K562 (cell line): ENCODE data around the gene GATA5. TPM values are rescaled to one million over a fixed set of nuclear protein-coding genes. Genes with fewer than 3 reads are reported as not detected.

Experiments used
- ATAC-seq: fragments of 200-7000 bp; cut with Tn5 transposase; 3 replicates; pipeline ENCODE4 v1.9.1; 2020; ENCODE audit warnings: moderate library complexity
- BruUV-seq: library from RNA; stranded (reverse); fragments of 400-500 nt; replicated peaks from 2 replicates; lab custom pipeline; 2021; lab: Mats Ljungman, UMichigan
- CTCF ChIA-PET: fragments of 300-600 bp; formaldehyde crosslinking; extraction: SDS; loops from one replicate; lab custom pipeline; 2021; ENCODE audit warnings: low intra/inter-chr PET ratio; lab: Yijun Ruan, JAX
- POLR2A ChIA-PET: fragments of 300-600, 350-650 bp; sonication (Branson Sonifier 250); formaldehyde crosslinking; extraction: SDS; loops from one replicate; lab custom pipeline; 2021; ENCODE audit warnings: antibody characterized with exemption, inconsistent platforms; lab: Yijun Ruan, JAX
- DNase-seq, 4 experiments: peaks; one replicate each; pipeline versions ENCODE4 v3.0.0 to v3.0.0-alpha.2; 2011 to 2018; ENCODE audit warnings: low spot score in 3 of 4, mixed read lengths in 3 of 4; ENCODE audit errors: extremely low read depth in 1 of 4
- FAIRE-seq: peaks from 2 replicates; lab custom pipeline; 2011; peaks lifted over from hg19 to GRCh38; lab: Jason Lieb, UNC
- H2AFZ ChIP-seq: 2 replicates; pipeline ENCODE4 v1.6.0; 2011; ENCODE audit warnings: low read depth, low read length, control low read depth, inconsistent platforms
- H3K27ac ChIP-seq: fragments of 200-600 bp; 3 replicates; pipeline ENCODE4 v1.8.0; 2011; ENCODE audit warnings: low read depth, mild to moderate bottlenecking, control low read depth, inconsistent platforms, low read length, moderate library complexity, mixed read lengths; ENCODE audit errors: extremely low read depth
- H3K27me3 ChIP-seq, 2 experiments: fragments of 300-600 bp in 1 of 2; 2 replicates in 1 of 2; 3 replicates in 1 of 2; pipeline versions ENCODE4 v1.6.0 to v1.8.0; 2011; ENCODE audit warnings: inconsistent platforms in 2 of 2, low read length in 2 of 2, mild to moderate bottlenecking in 1 of 2, mixed read lengths in 1 of 2, moderate library complexity in 1 of 2; ENCODE audit not compliant: control insufficient read depth in 2 of 2, insufficient read depth in 2 of 2
- H3K36me3 ChIP-seq: fragments of 300-600 bp; 3 replicates; pipeline ENCODE4 v1.8.0; 2011; ENCODE audit warnings: mild to moderate bottlenecking, low read length, inconsistent platforms; ENCODE audit not compliant: control insufficient read depth, insufficient read depth
- H3K4me1 ChIP-seq, 2 experiments: fragments of 200-600 bp in 1 of 2; replicated peaks in 1 of 2; 2 replicates in 1 of 2; 3 replicates in 1 of 2; pipeline versions ENCODE4 v1.5.1 to v1.8.0; 2011; ENCODE audit warnings: inconsistent platforms in 2 of 2, low read length in 2 of 2, mild to moderate bottlenecking in 1 of 2, mixed read lengths in 1 of 2, moderate library complexity in 1 of 2; ENCODE audit not compliant: control insufficient read depth in 2 of 2, insufficient read depth in 2 of 2
- H3K4me2 ChIP-seq: 2 replicates; pipeline ENCODE4 v1.6.1; 2011; ENCODE audit warnings: low read length, control low read depth, inconsistent platforms, mixed read lengths; ENCODE audit not compliant: insufficient read depth
- H3K4me3 ChIP-seq: fragments of 200-600 bp; sonication (generic), shearing (Covaris generic); 2 replicates; pipeline ENCODE4 v1.5.1; 2016; ENCODE audit warnings: control low read depth, inconsistent platforms
- H3K79me2 ChIP-seq: fragments of 200-600 bp; 3 replicates; pipeline ENCODE4 v1.8.0; 2011; ENCODE audit warnings: low read length, inconsistent platforms; ENCODE audit not compliant: control insufficient read depth, insufficient read depth
- H3K9ac ChIP-seq, 2 experiments: 2 replicates each; pipeline versions ENCODE4 v1.6.0 to v1.6.1; 2011; ENCODE audit warnings: low read depth in 2 of 2, low read length in 2 of 2, control low read depth in 1 of 2, inconsistent platforms in 1 of 2, mild to moderate bottlenecking in 1 of 2, mixed read lengths in 1 of 2; ENCODE audit not compliant: insufficient read depth in 1 of 2
- H3K9me1 ChIP-seq: one replicate; pipeline ENCODE4 v1.6.0; 2011; ENCODE audit warnings: inconsistent platforms, mild to moderate bottlenecking, low read length, moderate library complexity; ENCODE audit not compliant: control insufficient read depth, insufficient read depth
- H3K9me3 ChIP-seq: replicated peaks from 2 replicates; pipeline ENCODE4 v1.5.1; 2011; ENCODE audit warnings: low read depth, low read length, inconsistent platforms; ENCODE audit not compliant: control insufficient read depth, insufficient read depth
- H4K20me1 ChIP-seq: replicated peaks from 2 replicates; pipeline ENCODE4 v1.6.1; 2011; ENCODE audit warnings: low read length, inconsistent platforms, mixed read lengths; ENCODE audit not compliant: control insufficient read depth, insufficient read depth
- KLF1 ChIP-seq: fragments of 450-650 bp; IDR thresholded peaks from 2 replicates; pipeline ENCODE4 v1.6.1; 2016; ENCODE audit warnings: missing genetic modification characterization, missing compliant biosample characterization
- PML ChIP-seq: IDR thresholded peaks from 2 replicates; pipeline ENCODE4 v1.6.1; 2012; ENCODE audit warnings: low read length, inconsistent platforms
- WGBS: fragments of 100-300 bp; shearing (Covaris generic); methylation state at CpG from one replicate; pipeline ENCODE4 v1.1.6; 2016; ENCODE audit warnings: low coverage, mixed read lengths; ENCODE audit not compliant: insufficient coverage; ENCODE audit errors: missing lambda C conversion rate; 5-methylcytosine and 5-hydroxymethylcytosine counted together
- in situ Hi-C: fragments of 300-500 bp; cut with MboI; formaldehyde crosslinking; loops from 4 replicates; pipeline ENCODE4 v1.15.0; 2018; ENCODE audit warnings: inconsistent platforms, mixed read lengths
- intact Hi-C: fragments of 100-400 bp; cut with micrococcal nuclease; formaldehyde crosslinking; loops from 2 replicates; pipeline ENCODE4 v1.14.2; 2022
- polyA plus RNA-seq, 8 experiments: library from polyadenylated mRNA; depleted of rRNA in 4 of 8; stranded (reverse) in 5 of 8; unstranded in 3 of 8; fragments of >200 nt; fragmentation: Nextera tagmentation in 2 of 8; fragmentation: Illumina TruSeq in 1 of 8; extraction: Ambion mirVana in 2 of 8; extraction: Trizol in 1 of 8; gene quantifications; 2 replicates each; pipeline versions ENCODE4 v1.2.1 to v1.2.3, GENCODE V29; 2011 to 2014; ENCODE audit warnings: inconsistent platforms in 1 of 8, missing spikeins in 1 of 8
- total RNA-seq, 7 experiments: library from RNA; depleted of rRNA in 6 of 7; stranded (reverse); fragments of >200 nt in 6 of 7; fragmentation: Illumina TruSeq in 2 of 7; extraction: Trizol in 2 of 7; gene quantifications; 2 replicates each; pipeline versions ENCODE4 v1.2.1 to v1.2.3, GENCODE V29; 2011 to 2021; ENCODE audit warnings: low replicate concordance in 1 of 7
- TF ChIP-seq, protein P1 (sequence below), 2 experiments: IDR thresholded peaks; 2 replicates each; pipeline ENCODE4 v1.6.1; 2012; ENCODE audit warnings: improper control_type of control experiment in 2 of 2, low read depth in 2 of 2, low read length in 2 of 2, borderline replicate concordance in 1 of 2

GATA5 gene
- total and polyA plus RNA-seq, 9 of the 15 experiments (the other 6 are each of a cell fraction or from before 2014, with no cell fraction given) = 0.09 to 0.57 (median 0.20) TPM; not detected in 3

DNA sequence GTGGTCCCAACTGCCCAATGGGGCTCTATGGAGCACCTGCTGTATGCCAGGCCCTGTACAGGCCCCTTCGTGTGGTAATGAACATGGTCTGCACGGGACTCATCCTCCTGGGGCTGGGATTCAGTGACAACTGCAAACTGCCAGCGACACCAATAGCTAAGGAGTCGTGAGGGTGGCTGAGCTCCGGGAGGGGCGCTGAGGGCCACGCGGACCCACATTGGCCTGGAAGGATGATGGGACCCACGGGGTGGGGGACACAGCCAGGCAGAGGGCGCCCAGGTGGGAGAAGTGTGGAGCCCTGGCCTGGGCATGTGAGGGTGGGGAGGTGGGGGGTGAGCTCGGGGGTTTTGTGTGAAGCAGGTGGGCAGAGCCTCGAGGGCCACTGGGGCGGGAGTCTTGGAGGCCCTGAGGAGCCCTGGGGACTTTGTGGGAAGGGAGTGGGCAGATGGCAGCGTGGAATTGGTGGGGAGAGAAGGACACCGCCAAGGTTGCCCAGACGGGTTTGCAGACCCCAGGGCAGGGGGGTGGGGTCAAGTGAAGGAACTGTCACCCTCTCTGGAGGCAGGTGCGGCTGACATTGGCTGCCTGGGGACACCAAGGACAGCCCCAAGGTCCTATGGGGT lies 22.5 kb downstream of the GATA5 start:
- Histone ChIP-seq H3K4me3 (no peak overlapping the region), H3K9ac (no peak overlapping the region; a peak in 1 of 4 replicates), H3K36me3 (no peaks in the 10 kb centered on the region), H4K20me1 (no peaks in the 10 kb centered on the region), H3K27ac (no peak overlapping the region), H3K4me1 (peaks cover 8 to 78% of the 10 kb centered on the region in 2 experiments), H3K9me3 (no peaks in the 10 kb centered on the region), H3K79me2 (no peaks in the 10 kb centered on the region), H2AFZ (no peak overlapping the region), H3K9me1 (no peaks in the 10 kb centered on the region), H3K4me2 (no peak overlapping the region), H3K27me3 (peaks cover 5 to 43% of the 10 kb centered on the region in 2 experiments; a peak in 4 of 5 replicates)
- BruUV-seq = no TSS peak
- WGBS = 20% methylated on average over 14 of the region's 17 CpGs
- in situ Hi-C loops (no loop called here), intact Hi-C loops (no loop called here)
- ATAC-seq = no peak
- ChIA-PET CTCF (no interaction called here), POLR2A (interaction anchor here (1.6 kb wide), 1 partner anchor 20 kb away, joined by 6 read pairs; no protein-coding TSS in a partner anchor)
- no peak for TF ChIP-seq KLF1 (tag)
- no peak for TF ChIP-seq PML
- TF ChIP-seq, protein P1, sequence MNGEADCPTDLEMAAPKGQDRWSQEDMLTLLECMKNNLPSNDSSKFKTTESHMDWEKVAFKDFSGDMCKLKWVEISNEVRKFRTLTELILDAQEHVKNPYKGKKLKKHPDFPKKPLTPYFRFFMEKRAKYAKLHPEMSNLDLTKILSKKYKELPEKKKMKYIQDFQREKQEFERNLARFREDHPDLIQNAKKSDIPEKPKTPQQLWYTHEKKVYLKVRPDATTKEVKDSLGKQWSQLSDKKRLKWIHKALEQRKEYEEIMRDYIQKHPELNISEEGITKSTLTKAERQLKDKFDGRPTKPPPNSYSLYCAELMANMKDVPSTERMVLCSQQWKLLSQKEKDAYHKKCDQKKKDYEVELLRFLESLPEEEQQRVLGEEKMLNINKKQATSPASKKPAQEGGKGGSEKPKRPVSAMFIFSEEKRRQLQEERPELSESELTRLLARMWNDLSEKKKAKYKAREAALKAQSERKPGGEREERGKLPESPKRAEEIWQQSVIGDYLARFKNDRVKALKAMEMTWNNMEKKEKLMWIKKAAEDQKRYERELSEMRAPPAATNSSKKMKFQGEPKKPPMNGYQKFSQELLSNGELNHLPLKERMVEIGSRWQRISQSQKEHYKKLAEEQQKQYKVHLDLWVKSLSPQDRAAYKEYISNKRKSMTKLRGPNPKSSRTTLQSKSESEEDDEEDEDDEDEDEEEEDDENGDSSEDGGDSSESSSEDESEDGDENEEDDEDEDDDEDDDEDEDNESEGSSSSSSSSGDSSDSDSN (IDR thresholded peaks at IDR 0.05; ENCODE audit: borderline replicate concordance in 1 of 2, low read depth in 2 of 2, low read length in 2 of 2) = no peak
- DNase-seq = no peak
- no peak for FAIRE-seq
